Endometrial microvascular endothelial cells (primary cell): ENCODE data around the gene MED10. TPM values are rescaled to one million over a fixed set of nuclear protein-coding genes. Genes with fewer than 3 reads are reported as not detected.

Source experiments
- in situ Hi-C: cut with HindIII; loops from 2 replicates; pipeline ENCODE4 v1.10.0; 2017; ENCODE audit warnings: low sequenced_read_pairs, low pct_unique_long_range_greater_than_20kb; ENCODE audit errors: inconsistent ontology term
- total RNA-seq: library from RNA; depleted of rRNA; stranded (reverse); fragments of >200 nt; gene quantifications from one replicate; pipeline ENCODE4 v1.2.3, GENCODE V29; 2015; ENCODE audit errors: inconsistent ontology term

Gene MED10
- total RNA-seq, 1 donor from 2014 or later = 32.9 TPM

GRCh38 chr5:6326776-6327175 lies 51.6 kb downstream of the MED10 start:
- in situ Hi-C loops = no loop called here

- in situ Hi-C loops = no loop called here
These were observed 56.1 kb downstream of the MED10 start for GRCh38 chr5:6322163-6322713.

Other genes starting within 250 kb of the MED10 start
- under 0.01 TPM for gene UBE2QL1, start 70.3 kb upstream of the MED10 start, total RNA-seq